ENCODE measurements around the gene PTX3.

PTX3 gene

GRCh38 chr3:157487339-157487738, 50.7 kb downstream of the PTX3 start:
- no peak for DNase-seq (ENCODE audit: low read depth)
- TF ChIP-seq, protein P1, sequence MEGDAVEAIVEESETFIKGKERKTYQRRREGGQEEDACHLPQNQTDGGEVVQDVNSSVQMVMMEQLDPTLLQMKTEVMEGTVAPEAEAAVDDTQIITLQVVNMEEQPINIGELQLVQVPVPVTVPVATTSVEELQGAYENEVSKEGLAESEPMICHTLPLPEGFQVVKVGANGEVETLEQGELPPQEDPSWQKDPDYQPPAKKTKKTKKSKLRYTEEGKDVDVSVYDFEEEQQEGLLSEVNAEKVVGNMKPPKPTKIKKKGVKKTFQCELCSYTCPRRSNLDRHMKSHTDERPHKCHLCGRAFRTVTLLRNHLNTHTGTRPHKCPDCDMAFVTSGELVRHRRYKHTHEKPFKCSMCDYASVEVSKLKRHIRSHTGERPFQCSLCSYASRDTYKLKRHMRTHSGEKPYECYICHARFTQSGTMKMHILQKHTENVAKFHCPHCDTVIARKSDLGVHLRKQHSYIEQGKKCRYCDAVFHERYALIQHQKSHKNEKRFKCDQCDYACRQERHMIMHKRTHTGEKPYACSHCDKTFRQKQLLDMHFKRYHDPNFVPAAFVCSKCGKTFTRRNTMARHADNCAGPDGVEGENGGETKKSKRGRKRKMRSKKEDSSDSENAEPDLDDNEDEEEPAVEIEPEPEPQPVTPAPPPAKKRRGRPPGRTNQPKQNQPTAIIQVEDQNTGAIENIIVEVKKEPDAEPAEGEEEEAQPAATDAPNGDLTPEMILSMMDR (IDR thresholded peaks at IDR 0.05; ENCODE audit: insufficient read depth, low read depth, low read length, missing control alignments): no peak

DNA sequence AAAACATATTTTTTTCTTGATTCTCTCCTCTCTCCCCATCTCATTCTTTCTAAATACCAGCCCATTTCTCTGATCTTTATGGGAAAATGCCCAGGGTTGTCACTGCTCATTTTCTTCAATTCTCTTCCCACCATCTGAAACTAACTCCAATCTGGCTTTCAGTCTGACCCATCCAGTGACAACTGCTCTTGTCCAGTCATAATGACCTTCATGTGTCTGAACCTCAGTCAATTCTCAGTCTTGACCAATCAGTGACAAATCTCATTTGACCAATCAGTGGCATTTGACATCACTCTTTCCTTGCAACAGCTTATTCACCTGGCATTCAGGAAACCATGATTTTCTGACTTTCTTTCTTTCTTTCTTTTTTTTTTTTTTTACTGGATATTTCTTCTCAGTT, 51.5 kb downstream of the PTX3 start:
- TF ChIP-seq, protein P1 (IDR thresholded peaks at IDR 0.05; ENCODE audit: insufficient read depth, low read depth, low read length, missing control alignments): no peak
- no peak for DNase-seq (ENCODE audit: low read depth)

More at GRCh38 chr3:157487339-157487738, 50.7 kb downstream of the PTX3 start:
- no peak overlapping the region for H3K4me3 ChIP-seq (ENCODE audit: low read depth, low read length)

GRCh38 chr3:157491136-157491535, 54.5 kb downstream of the PTX3 start:
- no peak overlapping the region for H3K4me3 ChIP-seq (ENCODE audit: low read depth, low read length)
- TF ChIP-seq, protein P1 (IDR thresholded peaks at IDR 0.05; ENCODE audit: insufficient read depth, low read depth, low read length, missing control alignments): no peak
- no peak for DNase-seq (ENCODE audit: low read depth)

More for the DNA sequence above, 51.5 kb downstream of the PTX3 start:
- no peak overlapping the region for H3K4me3 ChIP-seq (ENCODE audit: low read depth, low read length)

All from GM12865 (cell line).